GM12874 (cell line): Measurements from ENCODE around the gene LIMS2.

ENCODE experiments used
- TF ChIP-seq, protein P1 (sequence below): IDR thresholded peaks from 2 replicates; pipeline ENCODE4 v1.5.1; 2011; ENCODE audit warnings: low read depth, mild to moderate bottlenecking, control low read depth, low read length, moderate library complexity; ENCODE audit not compliant: insufficient read depth

The LIMS2 gene

DNA sequence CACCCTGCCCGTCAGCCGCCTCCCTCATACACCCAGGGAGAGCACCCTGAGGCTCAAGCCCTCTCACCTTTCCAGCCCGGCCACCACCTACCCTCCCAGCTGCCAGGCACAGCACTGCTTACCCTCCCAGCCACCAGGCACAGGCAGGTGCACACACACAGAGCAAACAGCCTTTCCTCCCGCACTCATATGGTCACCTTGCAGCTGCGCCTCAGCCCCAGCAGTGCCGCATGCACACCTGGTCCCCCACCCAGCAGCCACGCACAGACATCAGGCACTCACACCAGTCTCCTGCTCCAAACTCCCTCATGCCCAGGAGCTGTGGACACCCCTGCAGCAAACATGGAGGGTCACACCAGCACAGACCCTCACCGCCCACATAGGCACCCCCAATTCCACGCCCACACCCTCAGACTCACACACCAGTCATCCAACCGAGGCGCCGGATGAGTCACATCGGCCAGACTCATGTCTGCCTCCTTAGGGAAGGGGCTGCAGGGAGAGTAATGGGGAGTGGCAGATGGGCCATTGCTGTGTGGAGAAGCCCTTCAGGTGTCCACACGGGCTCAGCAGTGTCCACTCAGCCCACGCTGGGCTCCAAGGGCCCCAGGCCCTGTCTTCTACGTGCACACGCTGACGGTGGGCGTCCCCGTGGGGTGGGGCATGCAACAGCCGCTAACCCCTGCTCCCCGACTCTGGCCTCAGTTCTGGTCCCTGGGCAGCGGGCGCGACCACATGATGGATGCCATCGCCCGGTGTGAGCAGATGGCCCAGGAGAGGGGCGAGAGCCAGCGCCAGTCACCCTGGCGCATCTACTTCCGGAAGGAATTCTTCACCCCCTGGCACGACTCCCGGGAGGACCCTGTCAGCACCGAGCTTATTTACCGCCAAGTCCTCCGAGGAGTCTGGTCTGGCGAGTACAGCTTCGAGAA is 51.7 kb downstream of the LIMS2 start:
- TF ChIP-seq, protein P1, sequence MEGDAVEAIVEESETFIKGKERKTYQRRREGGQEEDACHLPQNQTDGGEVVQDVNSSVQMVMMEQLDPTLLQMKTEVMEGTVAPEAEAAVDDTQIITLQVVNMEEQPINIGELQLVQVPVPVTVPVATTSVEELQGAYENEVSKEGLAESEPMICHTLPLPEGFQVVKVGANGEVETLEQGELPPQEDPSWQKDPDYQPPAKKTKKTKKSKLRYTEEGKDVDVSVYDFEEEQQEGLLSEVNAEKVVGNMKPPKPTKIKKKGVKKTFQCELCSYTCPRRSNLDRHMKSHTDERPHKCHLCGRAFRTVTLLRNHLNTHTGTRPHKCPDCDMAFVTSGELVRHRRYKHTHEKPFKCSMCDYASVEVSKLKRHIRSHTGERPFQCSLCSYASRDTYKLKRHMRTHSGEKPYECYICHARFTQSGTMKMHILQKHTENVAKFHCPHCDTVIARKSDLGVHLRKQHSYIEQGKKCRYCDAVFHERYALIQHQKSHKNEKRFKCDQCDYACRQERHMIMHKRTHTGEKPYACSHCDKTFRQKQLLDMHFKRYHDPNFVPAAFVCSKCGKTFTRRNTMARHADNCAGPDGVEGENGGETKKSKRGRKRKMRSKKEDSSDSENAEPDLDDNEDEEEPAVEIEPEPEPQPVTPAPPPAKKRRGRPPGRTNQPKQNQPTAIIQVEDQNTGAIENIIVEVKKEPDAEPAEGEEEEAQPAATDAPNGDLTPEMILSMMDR, result no peak

DNA sequence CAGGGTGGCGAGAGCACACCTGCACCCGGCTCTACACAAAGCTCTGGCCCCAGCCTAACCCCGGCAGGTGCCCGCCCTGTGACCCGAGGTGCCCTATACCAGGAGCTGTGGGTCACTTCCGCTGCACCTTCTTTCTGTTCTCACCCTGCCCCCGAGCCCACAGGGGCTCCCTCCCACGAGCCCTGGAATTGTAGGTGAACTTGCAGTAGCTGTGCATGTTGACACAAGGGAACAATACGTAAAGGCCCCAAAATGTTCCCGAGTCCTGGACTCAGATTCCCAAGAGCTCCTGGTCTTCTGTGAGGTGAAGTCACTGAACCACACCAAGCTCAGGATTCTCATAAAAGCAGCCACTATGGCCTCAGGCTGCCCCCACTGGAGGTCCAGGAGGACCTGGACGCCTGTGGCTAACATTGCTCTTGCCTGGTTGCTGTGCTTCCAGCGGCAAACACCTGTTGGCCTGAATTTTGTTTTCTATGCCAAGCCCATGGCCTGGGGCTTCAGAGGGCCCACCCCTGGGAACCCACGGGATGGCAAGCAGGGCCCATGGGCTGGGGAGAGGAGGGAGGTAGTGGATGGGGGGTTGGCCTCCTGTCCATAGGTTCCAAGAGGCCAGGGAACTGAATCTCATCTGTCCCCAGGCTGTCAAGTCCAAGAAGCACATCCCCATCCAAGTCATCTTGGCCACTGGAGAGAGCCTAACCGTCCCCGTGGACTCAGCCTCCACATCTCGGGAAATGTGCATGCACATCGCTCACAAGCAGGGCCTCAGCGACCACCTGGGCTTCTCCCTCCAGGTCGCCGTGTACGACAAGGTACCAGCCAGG is 52.6 kb downstream of the LIMS2 start:
- TF ChIP-seq, protein P1, result no peak

DNA sequence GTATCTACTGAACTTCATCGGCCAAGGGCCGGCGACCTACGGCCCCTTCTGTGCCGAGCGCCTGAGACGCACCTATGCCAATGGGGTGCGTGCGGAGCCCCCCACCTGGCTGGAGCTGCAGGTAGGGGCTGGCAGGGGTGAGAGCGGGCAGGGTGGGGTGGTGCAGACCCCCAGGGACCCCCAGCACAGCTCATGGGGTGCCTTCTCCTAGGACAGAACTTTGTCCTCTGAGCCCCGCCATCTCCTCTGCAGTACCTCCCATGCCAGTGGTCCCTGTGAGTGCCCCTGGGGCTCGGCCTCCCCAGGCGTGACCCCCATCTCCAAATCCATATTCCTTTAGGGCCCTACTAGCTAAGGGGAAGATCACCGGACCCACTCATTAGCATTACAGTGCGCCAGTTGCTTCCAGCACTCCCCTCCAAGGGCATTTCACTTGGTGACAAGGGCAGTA is 53.3 kb downstream of the LIMS2 start:
- TF ChIP-seq, protein P1, result no peak

DNA sequence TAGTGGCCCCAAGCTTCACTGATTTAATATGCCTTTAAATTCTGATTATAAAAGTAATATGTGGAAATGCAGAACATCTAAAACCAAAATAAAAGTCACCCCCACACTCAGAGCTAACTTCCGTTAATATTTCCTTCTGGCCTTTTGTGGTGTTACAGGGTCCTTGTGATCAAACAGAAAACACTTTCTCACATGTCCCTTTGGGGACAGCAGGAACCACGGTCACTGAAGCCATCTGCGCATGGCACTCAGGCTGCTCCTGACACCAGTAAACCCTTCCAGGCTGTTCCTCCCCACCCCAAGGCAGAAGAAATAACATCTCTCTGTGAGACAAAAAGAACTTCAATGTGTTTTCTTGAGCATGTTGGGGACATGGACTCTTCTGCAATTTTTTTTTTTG is 54.5 kb downstream of the LIMS2 start:
- TF ChIP-seq, protein P1, result no peak

DNA sequence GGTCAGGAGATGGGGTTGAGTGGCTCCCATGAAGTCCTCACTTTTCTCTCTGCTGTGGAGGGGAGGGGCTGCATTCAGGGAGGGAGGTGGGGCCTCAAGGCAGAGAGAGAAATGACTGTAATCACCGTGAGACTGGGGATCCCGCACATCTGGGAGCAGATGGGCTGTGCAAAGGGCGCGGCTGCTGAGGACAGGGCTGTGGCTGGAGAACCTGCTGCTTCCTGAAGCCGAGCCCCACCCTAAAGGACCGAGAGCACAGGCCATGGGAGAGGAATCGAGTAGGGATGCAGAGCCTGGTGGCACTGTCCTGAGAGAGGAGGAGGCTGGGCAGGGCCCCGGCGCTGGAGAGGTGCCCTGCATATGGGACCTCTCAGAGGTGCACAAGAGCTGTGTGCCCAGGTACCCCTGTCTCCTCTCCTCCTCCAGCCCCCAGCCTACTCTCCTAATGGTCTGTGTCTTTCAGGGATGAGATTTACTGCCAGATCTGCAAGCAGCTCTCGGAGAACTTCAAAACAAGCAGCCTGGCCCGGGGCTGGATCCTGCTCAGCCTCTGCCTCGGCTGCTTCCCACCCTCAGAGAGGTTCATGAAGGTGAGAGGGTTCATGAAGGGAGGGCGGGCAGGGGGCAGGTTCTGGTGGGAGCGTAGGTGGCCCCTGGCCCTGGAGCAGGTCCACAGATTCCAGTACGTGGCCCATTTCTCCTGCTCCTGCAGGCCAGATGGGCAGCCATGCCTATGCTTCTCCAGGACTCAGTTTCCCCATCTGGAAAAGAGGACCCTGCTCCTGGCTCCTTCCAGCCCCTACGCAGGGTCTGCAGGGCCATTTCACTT is 55.2 kb downstream of the LIMS2 start:
- TF ChIP-seq, protein P1, result no peak

DNA sequence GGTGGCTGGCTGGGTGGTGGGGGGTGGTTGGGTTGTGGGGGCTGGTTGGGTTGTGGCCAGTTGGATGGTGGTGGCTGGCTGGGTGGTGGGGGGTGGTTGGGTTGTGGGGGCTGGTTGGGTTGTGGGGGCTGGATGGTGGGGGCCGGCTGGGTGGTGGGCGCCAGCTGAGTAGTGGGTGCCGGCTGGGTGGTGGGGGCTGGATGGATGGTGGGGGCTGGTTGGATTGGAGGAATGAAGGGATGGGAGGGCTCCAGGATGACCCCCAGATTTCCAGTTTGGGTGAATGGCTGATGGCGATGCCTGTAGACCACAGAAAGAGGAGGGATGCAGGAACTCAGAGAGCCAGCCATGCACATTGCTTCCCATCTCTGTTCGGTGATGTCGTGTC is 56.1 kb downstream of the LIMS2 start:
- TF ChIP-seq, protein P1, result no peak
